HepG2 (cell line): ENCODE results near the gene USP10. TPM values are rescaled to one million over a fixed set of nuclear protein-coding genes. Genes with fewer than 3 reads are reported as not detected.

ENCODE experiments used
- ATAC-seq: fragments of 200-7000 bp; cut with Tn5 transposase; 3 replicates; pipeline ENCODE4 v1.9.1; 2020; ENCODE audit warnings: mild to moderate bottlenecking, moderate library complexity
- BruUV-seq: library from RNA; stranded (reverse); fragments of 400-500 nt; replicated peaks from 2 replicates; lab custom pipeline; 2021; lab: Mats Ljungman, UMichigan
- CTCF ChIA-PET: fragments of 300-600 bp; formaldehyde crosslinking; extraction: SDS; loops from one replicate; lab custom pipeline; 2021; ENCODE audit warnings: low total read pairs, inconsistent platforms, low intra/inter-chr PET ratio; lab: Yijun Ruan, JAX
- POLR2A ChIA-PET: fragments of 350-600 bp; sonication (Branson Sonifier 250); formaldehyde crosslinking; loops from one replicate; lab custom pipeline; 2020; ENCODE audit warnings: antibody characterized with exemption, inconsistent platforms; lab: Yijun Ruan, JAX
- DNase-seq: peaks from one replicate; pipeline ENCODE4 v3.0.0-alpha.2; 2015; ENCODE audit warnings: low spot score
- FAIRE-seq: peaks from 3 replicates; lab custom pipeline; 2011; peaks lifted over from hg19 to GRCh38; lab: Jason Lieb, UNC
- H2AFZ ChIP-seq: one replicate; pipeline ENCODE4 v1.6.1; 2011; ENCODE audit warnings: low read length, inconsistent platforms
- H3K27ac ChIP-seq: fragments of 300-600 bp; 3 replicates; pipeline ENCODE4 v1.8.0; 2011; ENCODE audit warnings: mixed run types, mild to moderate bottlenecking, mixed read lengths, low read length, inconsistent platforms; ENCODE audit not compliant: insufficient read depth; ENCODE audit errors: extremely low read length
- H3K27me3 ChIP-seq, 2 experiments: fragments of 200-600 bp in 1 of 2; 2 replicates in 1 of 2; 3 replicates in 1 of 2; pipeline versions ENCODE4 v1.6.0 to v1.8.0; 2011; ENCODE audit warnings: low read length in 2 of 2, mild to moderate bottlenecking in 2 of 2, moderate library complexity in 2 of 2, inconsistent platforms in 1 of 2; ENCODE audit not compliant: insufficient read depth in 2 of 2, control insufficient read depth in 1 of 2
- H3K36me3 ChIP-seq, 2 experiments: fragments of 200-600 bp in 1 of 2; replicated peaks in 1 of 2; 2 replicates in 1 of 2; 3 replicates in 1 of 2; pipeline versions ENCODE4 v1.5.1 to v1.8.0; 2011; ENCODE audit warnings: low read length in 2 of 2, inconsistent platforms in 1 of 2; ENCODE audit not compliant: insufficient read depth in 2 of 2, control insufficient read depth in 1 of 2
- H3K4me1 ChIP-seq: 2 replicates; pipeline ENCODE4 v1.5.1; 2012; ENCODE audit warnings: low read length, inconsistent platforms; ENCODE audit not compliant: insufficient read depth
- H3K4me2 ChIP-seq: 2 replicates; pipeline ENCODE4 v1.6.0; 2011; ENCODE audit warnings: low read depth, low read length, inconsistent platforms
- H3K4me3 ChIP-seq, 3 experiments: fragments of 200-600 bp in 1 of 3; sonication (generic), shearing (Covaris generic) in 1 of 3; replicated peaks in 1 of 3; 2 replicates each; pipeline ENCODE4 v1.5.1; 2011 to 2016; ENCODE audit warnings: low read length in 3 of 3, inconsistent platforms in 2 of 3, low read depth in 2 of 3, mild to moderate bottlenecking in 2 of 3, control low read depth in 1 of 3, mixed read lengths in 1 of 3; ENCODE audit not compliant: insufficient read depth in 1 of 3
- H3K79me2 ChIP-seq: one replicate; pipeline ENCODE4 v1.6.1; 2011; ENCODE audit warnings: low read length, inconsistent platforms; ENCODE audit not compliant: insufficient read depth
- H3K9ac ChIP-seq: 2 replicates; pipeline ENCODE4 v1.6.0; 2011; ENCODE audit warnings: mild to moderate bottlenecking, low read depth, low read length, inconsistent platforms; ENCODE audit not compliant: insufficient read depth
- H3K9me3 ChIP-seq: 2 replicates; pipeline ENCODE4 v1.5.1; 2012; ENCODE audit warnings: mild to moderate bottlenecking, low read length
- H4K20me1 ChIP-seq: 2 replicates; pipeline ENCODE4 v1.6.0; 2011; ENCODE audit warnings: inconsistent platforms, mild to moderate bottlenecking, low read length, moderate library complexity; ENCODE audit not compliant: insufficient read depth
- HOMEZ ChIP-seq: IDR thresholded peaks from 2 replicates; pipeline ENCODE4 v1.6.1; 2016; ENCODE audit warnings: low read depth
- IKZF1 ChIP-seq: fragments of 450-650 bp; IDR thresholded peaks from 2 replicates; pipeline ENCODE4 v1.7.1; 2016
- MEIS2 ChIP-seq: sonication (generic); formaldehyde crosslinking; IDR thresholded peaks from 2 replicates; pipeline ENCODE4 v1.9.0; 2021; ENCODE audit warnings: mild to moderate bottlenecking, missing genetic modification reagents
- RERE ChIP-seq: IDR thresholded peaks from 2 replicates; pipeline ENCODE4 v1.6.1; 2016; ENCODE audit warnings: low read depth, missing genetic modification reagents, missing compliant biosample characterization
- THRA ChIP-seq: sonication (generic); formaldehyde crosslinking; IDR thresholded peaks from 2 replicates; pipeline ENCODE4 v1.4.0; 2020; ENCODE audit warnings: missing genetic modification reagents, borderline replicate concordance
- ZNF281 ChIP-seq: sonication (generic); formaldehyde crosslinking; IDR thresholded peaks from 2 replicates; pipeline ENCODE4 v1.4.0; 2020; ENCODE audit warnings: missing genetic modification reagents, borderline replicate concordance
- ZNF335 ChIP-seq: sonication (generic); formaldehyde crosslinking; IDR thresholded peaks from 2 replicates; pipeline ENCODE4 v1.4.0; 2020; ENCODE audit warnings: missing genetic modification reagents
- ZNF430 ChIP-seq: sonication (generic); formaldehyde crosslinking; IDR thresholded peaks from 2 replicates; pipeline ENCODE4 v1.9.0; 2021; ENCODE audit warnings: mild to moderate bottlenecking, missing genetic modification reagents
- ZNF570 ChIP-seq: sonication (generic); formaldehyde crosslinking; IDR thresholded peaks from 2 replicates; pipeline ENCODE4 v1.4.0; 2020; ENCODE audit warnings: mild to moderate bottlenecking, missing genetic modification reagents, borderline replicate concordance
- WGBS: methylation state at CpG from one replicate; pipeline ENCODE4 v1.1.6; 2017; ENCODE audit warnings: low lambda C conversion rate; 5-methylcytosine and 5-hydroxymethylcytosine counted together
- in situ Hi-C: cut with HindIII; loops from 2 replicates; pipeline ENCODE4 v1.10.0; 2017; ENCODE audit warnings: low pct_unique_long_range_greater_than_20kb; ENCODE audit not compliant: extremely low pct_ligation_motif_present
- intact Hi-C: fragments of 100-400 bp; cut with micrococcal nuclease; formaldehyde crosslinking; loops from one replicate; pipeline ENCODE4 v1.10.0; 2022; ENCODE audit not compliant: unreplicated experiment
- polyA plus RNA-seq, 8 experiments: library from polyadenylated mRNA; depleted of rRNA in 3 of 8; stranded (reverse) in 7 of 8; unstranded in 1 of 8; fragments of >200 nt; fragmentation: Illumina TruSeq in 4 of 8; extraction: Trizol in 4 of 8; gene quantifications; 2 replicates each; pipeline versions ENCODE4 v1.2.1 to v1.2.3, GENCODE V29; 2011 to 2016; ENCODE audit warnings: low read depth in 4 of 8, missing spikeins in 1 of 8, mixed read lengths in 1 of 8; ENCODE audit not compliant: insufficient read depth in 1 of 8
- total RNA-seq, 5 experiments: library from RNA; depleted of rRNA; stranded (reverse); fragments of >200 nt; fragmentation: Illumina TruSeq; extraction: Trizol; gene quantifications; 2 replicates each; pipeline ENCODE4 v1.2.3, GENCODE V29; 2016; ENCODE audit warnings: low read depth in 1 of 5

USP10 gene
- total and polyA plus RNA-seq, 2 of the 13 experiments (the other 11 are each of a cell fraction or from before 2014, with no cell fraction given): 79.1 to 122 TPM

- no peak for TF ChIP-seq HOMEZ (CRISPR knock-in tag)
Measured at GRCh38 chr16:84791501-84791900, 91.7 kb downstream of the USP10 start (continued).

GRCh38 chr16:84794186-84794585 is 94.4 kb downstream of the USP10 start:
- intact Hi-C loops: loop anchor here (1.0 kb wide), 1 partner anchor 18 kb away; no protein-coding TSS in a partner anchor
- no peaks in the 10 kb centered on the region for H3K4me1 ChIP-seq
- H3K9me3 ChIP-seq: no peaks in the 10 kb centered on the region
- no peak for ATAC-seq
- POLR2A ChIA-PET: no interaction called here
- no peak overlapping the region for H3K4me2 ChIP-seq
- no peak for DNase-seq
- no peak overlapping the region for H3K4me3 ChIP-seq
- CTCF ChIA-PET: no interaction called here
- H3K27ac ChIP-seq: no peak overlapping the region
- H3K27me3 ChIP-seq: no peaks in the 10 kb centered on the region
- 78% methylated on average over 6 of the region's 6 CpGs for WGBS
- no peaks in the 10 kb centered on the region for H4K20me1 ChIP-seq
- H3K36me3 ChIP-seq: no peaks in the 10 kb centered on the region
- H3K9ac ChIP-seq: no peak overlapping the region
- in situ Hi-C loops: no loop called here
- no peaks in the 10 kb centered on the region for H3K79me2 ChIP-seq
- no TSS peak for BruUV-seq
- H2AFZ ChIP-seq: no peak overlapping the region
- FAIRE-seq: no peak
- TF ChIP-seq RERE (CRISPR knock-in tag): no peak
- TF ChIP-seq ZNF570 (CRISPR knock-in tag): no peak
- no peak for TF ChIP-seq ZNF335 (CRISPR knock-in tag)
- no peak for TF ChIP-seq ZNF281 (CRISPR knock-in tag)
- no peak for TF ChIP-seq THRA (CRISPR knock-in tag)
- TF ChIP-seq IKZF1: no peak
- no peak for TF ChIP-seq MEIS2 (CRISPR knock-in tag)
- TF ChIP-seq ZNF430 (CRISPR knock-in tag): no peak
